COLO829 (cell line): ENCODE results near the gene F2RL1.
"Not testable (repeated sequence)": the region's sequence is repeated elsewhere in the genome, so short reads cannot be mapped to it uniquely, and the experiment has no call there.

Experiments used
- DNase-seq: peaks from one replicate; pipeline ENCODE4 v3.0.0; 2012; ENCODE audit warnings: low spot score

The F2RL1 gene

DNA sequence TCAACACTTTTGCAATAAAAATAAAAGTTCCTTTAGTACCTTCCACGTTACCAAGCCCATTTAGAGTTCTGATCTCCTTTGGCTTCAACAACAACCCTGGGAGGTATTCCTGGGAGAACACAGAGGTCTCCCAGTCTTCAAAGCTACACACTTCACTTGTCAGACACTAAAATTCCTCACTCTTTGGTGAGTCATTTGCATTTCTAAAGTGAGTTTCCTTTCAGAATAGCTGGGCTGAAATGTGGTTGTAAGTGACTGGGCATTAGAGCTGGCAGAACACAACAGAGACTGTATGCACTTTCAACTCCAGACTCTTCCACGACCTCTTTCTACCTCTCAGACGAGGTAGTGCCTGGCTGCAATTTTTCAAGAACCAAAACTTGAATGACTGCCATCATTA is 11.5 kb upstream of the F2RL1 start:
- DNase-seq: peak; percentile 63

DNA sequence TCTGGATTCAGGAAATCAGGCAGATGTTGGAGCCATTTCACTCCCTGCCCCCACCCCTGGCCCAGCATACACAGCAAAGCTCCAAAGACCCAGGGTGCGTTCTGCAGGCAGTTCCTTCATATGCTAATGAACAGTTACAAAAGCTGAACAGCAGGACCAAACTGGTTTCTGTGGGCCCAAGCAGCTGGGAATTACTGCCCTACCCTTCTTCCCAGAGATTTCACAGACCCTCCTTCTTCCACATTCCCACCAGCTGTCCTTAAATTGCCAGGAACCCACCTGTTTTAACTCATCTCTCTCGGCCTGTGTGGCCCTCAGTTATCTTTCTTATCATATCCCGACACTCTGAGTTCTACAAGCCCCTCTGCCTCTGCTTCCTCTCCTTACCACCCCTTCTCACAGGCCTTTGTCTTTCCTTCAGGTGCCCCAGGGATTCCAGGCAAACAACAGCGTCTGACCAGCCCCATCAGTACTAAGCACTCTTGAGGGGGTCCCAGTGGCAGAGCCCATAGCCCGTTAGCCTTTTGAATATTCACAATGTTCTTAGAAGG is 10.6 kb upstream of the F2RL1 start:
- no peak for DNase-seq

DNA sequence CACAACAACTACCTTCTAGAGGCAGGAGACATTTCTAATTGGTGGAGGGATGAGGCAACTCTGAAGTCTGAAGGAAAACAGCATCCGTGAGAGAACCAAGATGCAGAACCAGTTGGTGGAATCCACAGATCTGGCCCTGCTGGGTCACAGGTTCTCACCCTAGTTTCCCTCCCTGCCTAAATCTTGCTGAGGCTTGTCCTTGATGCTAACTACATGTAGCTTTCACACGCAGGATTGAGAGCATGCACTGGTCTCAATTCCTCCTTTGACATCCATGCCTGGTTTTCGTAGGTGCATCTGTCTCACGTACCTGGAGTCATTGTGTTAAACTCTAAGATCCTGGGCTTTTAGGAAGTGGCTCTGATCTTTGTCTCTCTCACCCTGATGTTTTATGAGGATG is 9.7 kb upstream of the F2RL1 start:
- DNase-seq: no peak

DNA sequence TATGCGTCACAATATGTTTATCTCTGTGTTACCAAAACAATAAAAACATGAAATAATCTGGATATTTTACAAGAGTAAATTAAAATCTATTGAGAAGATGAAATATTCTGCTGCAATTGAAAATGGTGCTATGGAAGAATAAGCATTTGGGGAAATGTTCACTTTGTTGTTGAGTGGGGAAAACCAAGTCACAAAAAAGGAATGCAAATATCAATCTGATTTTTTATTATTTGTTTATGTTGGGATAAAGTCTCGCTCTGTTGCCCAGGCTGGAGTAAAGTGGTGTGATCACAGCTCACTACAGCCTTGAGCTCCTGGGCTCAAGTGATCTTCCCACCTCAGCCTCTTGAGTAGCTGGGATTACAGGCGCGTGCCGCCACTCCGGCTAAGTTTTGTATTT is 8.6 kb upstream of the F2RL1 start:
- DNase-seq: no peak

DNA sequence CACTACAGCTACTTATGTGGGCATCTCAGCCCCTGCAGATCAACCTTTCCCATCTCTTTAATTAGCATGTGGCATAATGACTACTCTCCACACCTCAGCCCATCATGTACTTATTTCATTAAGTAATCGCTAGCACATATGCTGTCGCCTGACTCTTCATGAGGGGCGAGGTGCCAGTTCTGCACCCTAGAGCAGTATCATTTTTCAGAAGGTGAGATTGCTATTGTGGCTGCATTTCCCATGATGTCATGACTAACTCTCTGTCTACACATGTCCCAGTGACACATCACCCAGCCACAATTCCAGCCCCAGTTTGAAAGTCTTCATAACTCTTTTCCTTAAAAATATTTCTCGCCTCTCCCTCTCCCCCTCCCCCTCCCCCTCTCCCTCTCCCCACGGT is 7.6 kb upstream of the F2RL1 start:
- no peak for DNase-seq

DNA sequence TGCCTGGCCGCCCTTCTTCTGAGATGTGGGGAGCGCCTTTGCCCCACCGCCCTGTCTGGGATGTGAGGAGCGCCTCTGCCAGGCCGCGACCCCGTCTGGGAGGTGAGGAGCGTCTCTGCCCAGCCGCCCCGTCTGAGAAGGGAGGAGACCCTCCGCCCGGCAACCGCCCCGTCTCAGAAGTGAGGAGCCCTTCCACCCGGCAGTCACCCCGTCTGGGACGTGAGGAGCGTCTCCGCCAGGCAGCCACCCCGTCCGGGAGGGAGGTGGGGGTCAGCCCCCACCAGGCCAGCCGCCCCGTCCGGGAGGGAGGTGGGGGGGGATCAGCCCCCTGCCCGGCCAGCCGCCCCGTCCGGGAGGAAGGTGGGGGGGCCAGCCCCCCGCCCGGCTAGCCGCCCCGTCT is 6.6 kb upstream of the F2RL1 start:
- DNase-seq: not testable (repeated sequence)

DNA sequence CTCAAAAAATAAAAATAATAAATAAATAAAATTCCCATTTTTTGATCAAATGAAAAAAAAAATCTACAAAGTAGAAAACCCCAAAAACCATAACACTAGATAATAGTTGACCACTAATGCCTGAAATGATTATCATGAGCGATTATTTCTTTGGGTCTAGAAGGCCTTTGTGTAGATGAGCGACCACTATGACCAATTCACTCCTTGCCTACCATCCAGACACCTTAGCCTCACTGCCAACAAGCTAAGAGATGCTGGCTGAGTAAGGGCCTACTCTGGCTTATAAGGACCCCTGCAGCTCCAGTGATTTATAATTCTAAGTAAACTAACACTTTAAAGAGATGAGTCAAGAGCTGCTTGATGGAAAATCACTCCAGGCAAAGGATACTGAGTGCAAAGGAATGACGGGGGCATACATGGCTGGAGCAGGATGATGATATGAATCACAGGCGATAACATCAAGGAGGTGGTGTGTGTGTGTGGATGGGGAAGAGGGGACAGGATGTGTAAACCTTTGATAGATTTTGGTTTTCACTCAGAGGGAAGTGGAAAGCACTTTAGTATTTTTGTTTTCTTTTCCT is 4.8 kb upstream of the F2RL1 start:
- peak; percentile 32 for DNase-seq

DNA sequence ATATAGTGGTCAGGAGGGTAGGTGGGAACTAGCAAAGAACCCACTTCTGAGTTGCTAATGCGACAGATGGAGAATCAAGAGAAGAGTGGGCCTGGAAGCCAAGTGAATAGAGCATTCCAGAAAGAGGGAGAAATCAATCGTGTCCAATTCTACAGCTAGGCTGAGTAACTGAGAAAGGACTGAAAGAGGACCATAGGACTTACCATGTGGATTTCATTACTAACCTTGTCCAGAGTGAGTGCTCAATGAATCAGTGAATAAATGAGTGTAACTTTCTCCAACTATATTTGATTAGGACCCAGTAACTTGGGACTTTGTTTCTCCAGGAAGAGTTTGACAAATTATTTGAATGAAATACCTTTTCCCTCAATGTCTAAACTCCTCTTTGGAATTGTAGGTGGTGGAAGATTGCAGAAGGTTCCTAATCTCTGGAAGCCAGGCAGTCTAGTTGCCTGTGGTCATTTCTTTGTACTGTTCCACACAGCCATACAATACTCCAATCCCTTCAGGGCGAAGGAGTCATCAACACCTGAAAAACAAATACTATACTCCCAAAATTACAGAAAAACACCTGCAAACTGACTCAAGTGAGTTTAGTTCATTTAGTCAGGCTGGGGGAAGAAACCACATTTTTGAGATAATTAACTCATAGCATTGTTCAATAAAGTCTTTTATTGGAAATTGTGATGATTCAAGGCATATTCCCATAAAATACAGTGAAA is 2.6 kb upstream of the F2RL1 start:
- no peak for DNase-seq

DNA sequence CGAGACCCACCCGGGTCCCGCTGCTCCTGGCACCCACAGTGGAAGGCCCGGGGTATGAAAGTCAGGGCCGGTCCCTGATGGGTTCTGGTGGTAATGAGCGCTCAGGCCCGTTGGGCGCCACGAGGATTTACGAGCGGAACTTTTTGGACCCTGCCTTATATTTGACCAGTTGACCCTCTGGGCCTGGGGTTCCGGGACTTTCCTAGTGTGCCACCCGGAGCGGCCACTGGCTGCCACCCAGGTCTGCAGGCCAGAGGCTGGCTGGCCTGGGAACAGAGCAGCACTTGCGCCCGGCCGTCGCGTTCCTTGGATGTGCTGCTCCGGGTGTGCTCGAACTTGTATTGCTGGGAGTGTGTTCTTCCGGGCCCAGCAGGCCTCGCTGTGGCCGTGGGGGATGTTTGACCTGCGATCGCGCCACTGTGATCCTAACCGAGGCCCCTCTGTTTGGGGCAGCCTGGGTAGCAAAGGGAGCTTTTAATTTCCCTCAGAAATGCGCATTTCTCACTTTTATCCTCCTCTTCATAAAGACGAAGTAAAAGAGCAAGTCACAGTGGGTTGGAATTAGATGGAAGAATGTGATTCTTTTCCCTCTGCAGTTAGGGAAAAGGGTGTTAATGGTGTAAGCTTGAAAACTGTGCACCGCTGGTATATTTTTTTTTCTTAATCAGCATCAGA is 1.2 kb downstream of the F2RL1 start:
- no peak for DNase-seq

DNA sequence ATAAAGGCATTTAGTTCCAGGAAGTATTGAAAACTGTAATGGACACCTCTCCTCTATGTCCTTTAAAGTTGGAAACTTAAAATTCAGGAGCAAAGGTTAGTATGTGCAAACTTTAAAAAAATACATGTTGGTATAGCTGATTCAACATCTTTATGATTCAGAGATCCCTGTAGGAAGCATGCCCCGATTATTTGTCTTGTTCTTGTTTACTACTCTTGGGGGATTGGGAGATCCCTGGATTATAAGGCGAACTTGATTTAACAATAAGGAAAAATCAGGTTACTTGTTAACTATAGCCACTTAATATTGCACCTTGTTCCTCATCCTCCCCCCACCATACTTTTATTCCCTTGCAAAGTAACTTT is 1.7 kb downstream of the F2RL1 start:
- no peak for DNase-seq

DNA sequence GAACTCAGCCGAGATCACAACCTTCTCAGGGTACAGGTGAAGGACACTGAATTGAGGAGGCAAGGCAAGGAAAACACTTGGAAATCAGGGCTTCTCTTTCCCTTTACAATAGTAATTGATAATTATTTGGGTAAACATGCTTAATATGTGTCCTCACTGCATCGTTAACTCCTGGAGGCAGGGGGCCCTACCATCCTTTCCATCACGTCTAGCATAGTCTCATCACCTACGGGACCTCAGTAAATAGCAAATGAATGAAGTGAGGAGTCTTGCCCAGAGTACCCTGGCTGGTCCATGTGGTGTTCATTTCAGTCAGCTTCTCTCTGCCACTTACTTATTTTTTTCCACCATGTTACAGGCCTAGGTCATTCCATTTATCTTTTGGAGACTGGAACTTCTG is 2.3 kb downstream of the F2RL1 start:
- no peak for DNase-seq

DNA sequence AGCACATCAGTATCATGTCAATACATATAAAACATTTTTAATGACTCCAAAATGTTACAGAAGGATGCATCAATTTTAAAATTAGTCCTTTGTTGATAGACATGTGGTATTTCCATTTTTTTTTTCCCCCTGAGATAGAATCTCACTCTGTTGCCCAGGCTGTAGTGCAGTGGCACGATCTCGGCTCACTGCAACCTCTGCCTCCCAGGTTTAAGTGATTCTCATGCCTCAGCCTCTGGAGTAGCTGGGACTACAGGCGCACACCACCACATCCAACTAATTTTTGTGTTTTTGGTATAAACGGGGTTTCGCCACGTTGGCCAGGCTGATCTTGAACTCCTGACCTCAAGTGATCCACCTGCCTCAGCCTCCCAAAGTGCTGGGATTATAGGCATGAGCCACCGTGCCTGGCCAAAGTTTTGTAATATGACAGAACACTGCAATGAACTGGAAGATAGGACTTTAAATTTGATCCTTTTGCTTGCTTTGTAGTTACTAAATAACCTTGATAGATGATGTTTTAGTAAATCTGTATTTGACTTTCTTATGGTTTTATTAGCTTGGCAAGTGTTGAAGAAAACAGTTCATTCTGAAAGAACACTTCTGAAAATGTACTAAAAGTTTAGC is 3.4 kb downstream of the F2RL1 start:
- not testable (repeated sequence) for DNase-seq

DNA sequence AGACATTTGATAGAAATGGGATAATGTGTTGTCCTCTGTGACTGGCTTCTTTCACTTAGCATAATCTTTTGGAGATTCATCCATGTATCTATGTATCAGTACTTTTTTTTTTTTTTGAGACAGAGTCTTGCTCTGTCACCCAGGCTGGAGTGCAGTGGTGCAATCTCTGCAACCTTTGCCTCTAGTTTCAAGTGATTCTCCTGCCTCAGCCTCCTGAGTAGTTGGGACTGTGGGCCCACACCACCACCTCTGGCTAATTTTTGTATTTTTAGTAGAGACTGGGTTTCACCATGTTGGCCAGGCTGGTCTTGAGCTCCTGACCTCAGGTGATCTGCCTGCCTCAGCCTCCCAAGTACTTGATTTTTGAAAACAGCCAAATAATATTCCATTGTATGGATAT is 7.6 kb downstream of the F2RL1 start:
- not testable (repeated sequence) for DNase-seq

DNA sequence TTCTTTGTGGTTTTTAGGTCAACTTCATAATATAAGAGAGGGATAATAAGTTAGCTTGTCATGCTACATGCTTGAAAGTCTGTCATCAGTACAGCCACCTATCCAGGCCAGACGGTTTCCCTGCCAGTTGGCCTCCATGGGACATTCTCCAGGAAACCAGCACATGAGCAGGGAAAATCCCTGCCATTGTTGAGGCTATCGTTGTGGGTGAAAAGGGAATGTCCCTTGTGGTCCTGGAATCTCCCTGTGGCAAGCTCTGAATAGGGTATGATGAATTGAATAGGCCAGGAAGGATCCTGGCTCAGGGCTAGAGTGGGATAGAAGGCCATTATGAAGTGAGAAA is 12.3 kb downstream of the F2RL1 start:
- DNase-seq: no peak

DNA sequence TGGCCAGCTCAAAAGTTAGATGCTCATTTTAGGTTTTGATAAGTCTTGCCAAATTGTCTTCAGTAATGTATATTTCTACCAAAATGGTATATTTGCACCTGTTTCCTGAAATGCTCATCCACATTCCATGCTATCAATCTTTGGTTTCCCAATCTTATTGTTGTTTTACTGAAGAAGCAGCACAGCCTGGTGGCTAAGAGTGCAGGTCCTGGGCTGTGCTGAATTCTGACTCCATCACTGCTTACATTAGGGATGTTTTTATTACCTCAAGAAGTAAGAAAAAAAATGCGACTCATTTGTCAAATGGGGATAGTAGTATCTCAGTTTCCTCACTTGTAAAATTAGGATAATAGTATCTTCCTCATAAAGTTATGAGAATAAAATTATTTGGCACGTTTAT is 17.4 kb downstream of the F2RL1 start:
- no peak for DNase-seq

DNA sequence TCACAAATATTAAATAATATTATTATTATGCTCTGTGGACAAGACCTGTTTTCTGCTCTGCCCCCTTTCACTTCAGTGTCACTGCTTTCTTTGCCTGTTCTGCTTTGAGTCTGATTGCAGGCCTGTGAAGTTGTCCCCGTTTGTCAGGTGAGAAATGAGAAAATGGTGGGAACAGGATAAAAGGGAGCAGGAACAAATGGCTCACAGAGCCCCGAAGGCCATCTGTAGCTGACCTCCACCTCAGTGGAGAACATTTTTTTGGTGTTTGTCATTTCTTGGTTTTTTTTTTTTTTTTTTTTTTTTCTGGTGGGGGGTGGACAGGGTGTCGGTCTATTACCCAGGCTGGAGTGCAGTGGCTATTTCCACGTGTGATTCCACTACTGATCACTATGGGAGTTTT is 17.8 kb downstream of the F2RL1 start:
- no peak for DNase-seq

DNA sequence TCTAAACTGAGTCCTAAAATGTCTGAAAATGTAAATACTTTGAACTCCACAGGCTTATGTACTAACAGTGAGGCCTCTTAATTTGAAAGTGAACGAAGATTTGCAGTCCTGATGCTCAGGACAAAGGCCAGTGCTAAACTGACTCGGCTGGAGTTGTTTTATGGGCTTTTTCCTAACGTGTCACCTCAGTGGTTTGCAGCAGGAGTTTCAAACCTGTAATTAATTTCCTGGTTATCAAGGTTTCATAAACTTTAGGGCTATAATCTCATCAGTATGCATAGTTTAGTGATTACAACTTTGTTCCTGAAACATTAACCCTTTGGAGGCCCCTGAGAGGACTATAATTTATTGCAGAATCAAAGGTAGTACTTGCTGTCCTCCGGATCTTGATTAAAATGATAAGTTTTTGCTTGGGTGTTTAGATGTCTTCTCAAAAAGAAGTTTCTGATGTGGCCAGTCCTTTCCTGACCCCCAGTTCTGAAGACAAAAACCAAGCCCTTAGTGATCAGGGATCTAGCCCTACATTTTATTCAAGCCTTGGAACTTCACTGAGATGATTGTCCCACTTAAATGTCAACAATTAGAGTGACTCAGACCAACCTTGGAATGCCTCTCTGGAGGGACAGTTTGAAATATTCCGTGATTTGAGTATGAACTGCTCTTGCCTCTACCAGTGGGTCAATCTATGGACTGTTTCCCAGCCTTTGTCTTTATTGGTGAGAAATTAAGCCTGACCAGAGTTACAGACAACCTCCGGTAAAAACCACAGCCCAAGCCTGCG is 19.8 kb downstream of the F2RL1 start:
- no peak for DNase-seq

DNA sequence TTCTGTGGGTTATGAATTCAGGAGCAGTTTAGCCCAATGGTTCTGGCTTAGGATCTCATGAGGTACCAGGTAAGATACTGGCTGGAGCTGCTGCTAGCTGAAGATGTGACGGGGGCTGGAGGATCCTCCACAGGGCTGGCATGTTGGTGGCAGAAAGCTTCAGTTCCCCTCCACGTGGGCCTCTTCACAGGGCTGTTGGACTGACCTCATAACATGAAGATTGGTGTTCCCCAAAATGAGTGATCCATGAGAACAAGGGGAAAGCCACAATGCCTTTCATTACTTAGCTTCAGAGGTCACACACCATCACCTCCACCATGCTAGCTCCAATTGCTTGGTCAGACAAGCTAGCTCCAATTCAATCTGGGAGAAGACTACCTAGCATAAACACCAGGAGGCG is 22.5 kb downstream of the F2RL1 start:
- no peak for DNase-seq

DNA sequence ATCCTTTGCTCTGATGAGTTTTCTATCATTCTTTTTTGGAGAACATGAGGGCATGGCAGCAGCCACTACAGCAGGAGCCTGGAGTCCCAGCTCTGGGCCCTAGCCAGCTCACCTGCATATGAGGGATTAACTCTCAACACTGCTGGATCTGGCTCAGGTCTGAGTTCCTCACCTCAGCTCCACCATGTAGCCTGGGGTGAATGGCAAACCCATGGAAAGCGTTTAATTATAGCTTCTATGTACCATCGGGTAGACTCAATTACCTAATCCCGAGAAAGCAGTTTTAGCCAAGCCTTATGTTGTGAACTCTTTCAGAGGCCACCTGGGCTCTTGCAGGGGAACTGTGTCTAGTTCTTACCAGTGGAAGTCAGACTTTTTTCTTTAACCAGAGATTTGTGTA is 27.1 kb downstream of the F2RL1 start:
- no peak for DNase-seq

DNA sequence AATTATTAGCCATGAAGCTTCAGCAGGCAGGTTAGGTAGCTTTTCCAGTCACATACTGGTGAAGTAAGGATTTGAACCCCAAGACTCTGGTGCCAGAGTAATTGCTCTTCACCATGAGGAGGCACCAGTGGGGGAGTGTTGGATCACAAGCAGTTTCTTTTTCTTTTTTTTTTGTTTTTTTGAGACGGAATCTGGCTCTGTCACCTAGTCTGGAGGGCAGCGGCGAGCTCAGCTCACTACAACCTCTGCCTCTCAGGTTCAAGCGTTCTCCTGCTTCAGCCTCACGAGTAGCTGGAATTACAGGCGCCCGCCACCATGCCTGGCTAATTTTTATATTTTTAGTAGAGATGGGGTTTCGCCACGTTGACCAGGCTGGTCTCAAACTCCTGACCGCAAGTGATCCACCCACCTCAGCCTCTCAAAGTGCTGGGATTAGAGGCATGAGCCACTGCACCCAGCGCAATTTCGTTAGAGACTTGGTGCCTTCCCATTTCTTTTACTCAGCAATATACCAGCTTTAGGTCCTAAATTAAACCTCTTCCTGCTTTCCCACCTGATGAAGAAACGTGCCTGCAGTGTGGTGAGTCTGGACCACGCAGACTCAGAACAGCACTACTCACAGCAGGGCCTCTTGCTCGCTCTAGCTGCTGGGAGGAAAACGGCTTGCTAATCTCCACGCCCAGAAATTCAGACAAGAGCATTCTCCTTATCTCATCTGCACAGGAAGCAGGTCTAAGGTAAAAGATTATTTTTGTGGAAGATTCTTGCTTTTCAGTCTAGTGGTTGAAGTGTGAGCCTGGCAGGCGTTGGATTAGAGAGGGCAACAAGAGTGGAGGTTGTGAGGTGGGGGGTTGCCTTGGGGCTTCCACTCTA is 30.8 kb downstream of the F2RL1 start, which contains the start of gene S100Z:
Gene S100Z (plus strand): TSS at position 596 of the 873 bp plus-strand sequence. CDS start 25,346 bp downstream, outside the sequence.
- no peak for DNase-seq

DNA sequence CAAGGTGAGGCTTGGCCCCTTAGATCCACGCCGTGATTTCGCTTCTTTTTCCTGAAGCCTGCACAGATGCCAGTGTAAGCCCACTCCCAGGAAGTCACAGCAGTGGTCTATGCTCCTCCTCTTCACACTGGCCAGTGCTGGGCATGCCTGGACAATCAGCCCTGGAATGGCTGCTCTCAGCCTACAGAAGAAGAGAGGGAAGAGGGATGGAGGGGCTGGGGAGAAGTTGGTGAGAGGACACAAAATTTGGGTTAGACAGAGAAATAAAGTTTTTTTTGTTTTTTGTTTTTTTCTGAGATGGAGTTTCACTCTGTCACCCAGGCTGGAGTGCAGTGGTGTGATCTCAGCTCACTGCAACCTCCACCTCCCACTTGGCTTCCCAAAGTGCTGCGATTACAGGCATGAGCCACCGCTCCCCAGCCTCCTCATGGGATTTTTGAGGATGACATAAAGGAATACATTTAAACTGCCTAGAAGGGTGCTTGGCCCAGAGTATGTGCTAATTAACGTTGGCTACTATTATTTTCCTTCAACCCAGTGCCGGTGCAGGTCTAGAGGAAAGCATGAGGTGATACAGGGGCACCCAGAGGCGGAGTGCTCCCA is 31.8 kb downstream of the F2RL1 start:
- no peak for DNase-seq
